Prostate gland (tissue), 2 donors: ENCODE measurements around the gene ROBO1.

Experiments
- CTCF ChIP-seq, 4 experiments: fragments of 200-600 bp in 2 of 4; fragments of 450-650 bp in 2 of 4; sonication (generic) in 2 of 4; IDR thresholded peaks; 1 replicate in 3 of 4; 2 replicates in 1 of 4; pipeline ENCODE4 v1.5.1; 2016 to 2019; ENCODE audit warnings: antibody characterized with exemption in 4 of 4, mild to moderate bottlenecking in 2 of 4, moderate library complexity in 2 of 4
- POLR2A ChIP-seq: fragments of 450-650 bp; IDR thresholded peaks from one replicate; pipeline ENCODE4 v1.6.1; 2016; ENCODE audit warnings: antibody characterized with exemption, mild to moderate bottlenecking
- POLR2AphosphoS5 ChIP-seq: sonication (generic); formaldehyde crosslinking; IDR thresholded peaks from one replicate; pipeline ENCODE4 v1.6.1; 2017; ENCODE audit warnings: antibody characterized with exemption

GRCh38 chr3:79253271-79253670 is 514.5 kb downstream of the ROBO1 start:
- TF ChIP-seq CTCF (IDR thresholded peaks at IDR 0.05): no peak
- no peak for TF ChIP-seq POLR2A
- TF ChIP-seq POLR2AphosphoS5: no peak
